ENCODE measurements around the gene MRPS34.

MRPS34 gene

GRCh38 chr16:1778200-1779179 is 5.6 kb upstream of the MRPS34 start:
- H3K27me3 Mint-ChIP-seq = no peaks in the 10 kb centered on the region
- H3K27ac Mint-ChIP-seq = no peak overlapping the region
- H3K4me1 Mint-ChIP-seq = peaks cover 27% of the 10 kb centered on the region
- H3K9me3 Mint-ChIP-seq = no peaks in the 10 kb centered on the region
- DNase-seq (no peak), ATAC-seq (no peak)
- H3K4me3 Mint-ChIP-seq = no peak overlapping the region

- no peak overlapping the region for H3K4me3 Mint-ChIP-seq
- H3K27me3 Mint-ChIP-seq = no peaks in the 10 kb centered on the region
- peaks cover 24% of the 10 kb centered on the region for H3K4me1 Mint-ChIP-seq
- ATAC-seq (no peak), DNase-seq (no peak)
- no peaks in the 10 kb centered on the region for H3K9me3 Mint-ChIP-seq
- H3K27ac Mint-ChIP-seq = no peak overlapping the region
Observed at GRCh38 chr16:1777375-1778199, 4.7 kb upstream of the MRPS34 start.

GRCh38 chr16:1776991-1777374 is 4.0 kb upstream of the MRPS34 start:
- ATAC-seq = no peak
- Mint-ChIP-seq H3K27me3 (no peaks in the 10 kb centered on the region), H3K4me1 (peaks cover 29% of the 10 kb centered on the region), H3K9me3 (no peaks in the 10 kb centered on the region), H3K4me3 (no peak overlapping the region), H3K27ac (no peak overlapping the region)
- no peak for DNase-seq

- Mint-ChIP-seq H3K4me3 (no peak overlapping the region), H3K9me3 (no peaks in the 10 kb centered on the region), H3K27ac (peak overlapping the region in 1 of 2 donors; percentile 48), H3K27me3 (no peaks in the 10 kb centered on the region), H3K4me1 (peaks cover 28% of the 10 kb centered on the region)
- DNase-seq (no peak), ATAC-seq (no peak)
Observed at GRCh38 chr16:1776672-1776955, 3.7 kb upstream of the MRPS34 start.

GRCh38 chr16:1775846-1776671 is 3.1 kb upstream of the MRPS34 start:
- peak overlapping the region in 1 of 2 donors; percentile 42 for H3K27ac Mint-ChIP-seq
- DNase-seq = no peak

GRCh38 chr16:1775006-1775845 is 2.3 kb upstream of the MRPS34 start:
- Mint-ChIP-seq H3K27ac (peak overlapping the region in 1 of 2 donors; percentile 83), H3K9me3 (no peaks in the 10 kb centered on the region), H3K4me3 (peak overlapping the region; percentile 37 to 96), H3K27me3 (no peaks in the 10 kb centered on the region), H3K4me1 (peaks cover 25% of the 10 kb centered on the region)
- DNase-seq (no peak), ATAC-seq (no peak)

More at GRCh38 chr16:1775846-1776671, 3.1 kb upstream of the MRPS34 start:
- H3K27me3 Mint-ChIP-seq = no peaks in the 10 kb centered on the region
- no peaks in the 10 kb centered on the region for H3K9me3 Mint-ChIP-seq
- H3K4me1 Mint-ChIP-seq = peaks cover 23% of the 10 kb centered on the region
- ATAC-seq = no peak
- H3K4me3 Mint-ChIP-seq = no peak overlapping the region

GRCh38 chr16:1774448-1774780 is 1.5 kb upstream of the MRPS34 start:
- Mint-ChIP-seq H3K4me3 (peak overlapping the region; percentile 93 to 96), H3K27ac (peak overlapping the region in 1 of 2 donors; percentile 12), H3K4me1 (peaks cover 33% of the 10 kb centered on the region), H3K27me3 (no peaks in the 10 kb centered on the region), H3K9me3 (no peaks in the 10 kb centered on the region)
- DNase-seq (no peak), ATAC-seq (no peak)

- Mint-ChIP-seq H3K4me3 (peak overlapping the region; percentile 93 to 96), H3K27ac (peak overlapping the region; percentile 25 to 86), H3K9me3 (no peaks in the 10 kb centered on the region), H3K4me1 (peaks cover 39% of the 10 kb centered on the region), H3K27me3 (no peaks in the 10 kb centered on the region)
- ATAC-seq (no peak), DNase-seq (peak in 1 of 2 donors; percentile 42)
Observed at GRCh38 chr16:1773703-1774447, 941 bp upstream of the MRPS34 start.

GRCh38 chr16:1772362-1772907 is 499 bp downstream of the MRPS34 start, which contains the start of gene EME2:
TSS of gene EME2 (plus strand) at chr16:1772810. CDS start at chr16:1773228, 418 bp downstream.
- peak; percentile 31 for ATAC-seq
- H3K27me3 Mint-ChIP-seq = no peaks in the 10 kb centered on the region

GRCh38 chr16:1771864-1772361 is 1.0 kb downstream of the MRPS34 start:
- no peaks in the 10 kb centered on the region for H3K27me3 Mint-ChIP-seq
- DNase-seq = no peak
- H3K4me3 Mint-ChIP-seq = peak overlapping the region; percentile 93 to 96
- H3K9me3 Mint-ChIP-seq = no peaks in the 10 kb centered on the region
- ATAC-seq = no peak
- H3K27ac Mint-ChIP-seq = peak overlapping the region; percentile 84 to 96
- H3K4me1 Mint-ChIP-seq = peaks cover 48% of the 10 kb centered on the region

More at GRCh38 chr16:1772362-1772907, 499 bp downstream of the MRPS34 start, which contains the start of gene EME2:
- Mint-ChIP-seq H3K4me1 (peaks cover 48% of the 10 kb centered on the region), H3K9me3 (no peaks in the 10 kb centered on the region), H3K27ac (peak within 1 kb of the TSS; percentile 90 to 98), H3K4me3 (peak within 1 kb of the TSS; percentile 93 to 96)
- peak; percentile 61 to 72 for DNase-seq

GRCh38 chr16:1771188-1771863 is 1.6 kb downstream of the MRPS34 start, which contains the start of gene NME3:
TSS of gene NME3 (minus strand) at chr16:1771543. CDS start at chr16:1771534, 9 bp downstream.
- DNase-seq (peak; percentile 78 to 81), ATAC-seq (peak; percentile 63)
- peak within 1 kb of the TSS; percentile 84 to 96 for H3K27ac Mint-ChIP-seq
- H3K27me3 Mint-ChIP-seq = no peaks in the 10 kb centered on the region
- peak within 1 kb of the TSS; percentile 93 to 96 for H3K4me3 Mint-ChIP-seq
- peaks cover 48% of the 10 kb centered on the region for H3K4me1 Mint-ChIP-seq
- H3K9me3 Mint-ChIP-seq = no peaks in the 10 kb centered on the region

GRCh38 chr16:1770328-1771187 is 2.4 kb downstream of the MRPS34 start:
- H3K9me3 Mint-ChIP-seq = no peaks in the 10 kb centered on the region
- H3K27me3 Mint-ChIP-seq = no peaks in the 10 kb centered on the region
- DNase-seq (peak; percentile 53 to 67), ATAC-seq (peak; percentile 41)
- peaks cover 48% of the 10 kb centered on the region for H3K4me1 Mint-ChIP-seq
- H3K27ac Mint-ChIP-seq = peak overlapping the region; percentile 19 to 88
- H3K4me3 Mint-ChIP-seq = peak overlapping the region; percentile 85 to 93
